HepG2 (cell line): ENCODE measurements around the gene RPRML. TPM values are rescaled to one million over a fixed set of nuclear protein-coding genes. Genes with fewer than 3 reads are reported as not detected.

Experiments
- ATAC-seq: fragments of 200-7000 bp; cut with Tn5 transposase; 3 replicates; pipeline ENCODE4 v1.9.1; 2020; ENCODE audit warnings: mild to moderate bottlenecking, moderate library complexity
- BruUV-seq: library from RNA; stranded (reverse); fragments of 400-500 nt; replicated peaks from 2 replicates; lab custom pipeline; 2021; lab: Mats Ljungman, UMichigan
- CTCF ChIA-PET: fragments of 300-600 bp; formaldehyde crosslinking; extraction: SDS; loops from one replicate; lab custom pipeline; 2021; ENCODE audit warnings: low total read pairs, inconsistent platforms, low intra/inter-chr PET ratio; lab: Yijun Ruan, JAX
- POLR2A ChIA-PET: fragments of 350-600 bp; sonication (Branson Sonifier 250); formaldehyde crosslinking; loops from one replicate; lab custom pipeline; 2020; ENCODE audit warnings: antibody characterized with exemption, inconsistent platforms; lab: Yijun Ruan, JAX
- DNase-seq: peaks from one replicate; pipeline ENCODE4 v3.0.0-alpha.2; 2015; ENCODE audit warnings: low spot score
- FAIRE-seq: peaks from 3 replicates; lab custom pipeline; 2011; peaks lifted over from hg19 to GRCh38; lab: Jason Lieb, UNC
- H2AFZ ChIP-seq: one replicate; pipeline ENCODE4 v1.6.1; 2011; ENCODE audit warnings: low read length, inconsistent platforms
- H3K27ac ChIP-seq: fragments of 300-600 bp; 3 replicates; pipeline ENCODE4 v1.8.0; 2011; ENCODE audit warnings: mixed run types, mild to moderate bottlenecking, mixed read lengths, low read length, inconsistent platforms; ENCODE audit not compliant: insufficient read depth; ENCODE audit errors: extremely low read length
- H3K27me3 ChIP-seq, 2 experiments: fragments of 200-600 bp in 1 of 2; 2 replicates in 1 of 2; 3 replicates in 1 of 2; pipeline versions ENCODE4 v1.6.0 to v1.8.0; 2011; ENCODE audit warnings: low read length in 2 of 2, mild to moderate bottlenecking in 2 of 2, moderate library complexity in 2 of 2, inconsistent platforms in 1 of 2; ENCODE audit not compliant: insufficient read depth in 2 of 2, control insufficient read depth in 1 of 2
- H3K36me3 ChIP-seq, 2 experiments: fragments of 200-600 bp in 1 of 2; replicated peaks in 1 of 2; 2 replicates in 1 of 2; 3 replicates in 1 of 2; pipeline versions ENCODE4 v1.5.1 to v1.8.0; 2011; ENCODE audit warnings: low read length in 2 of 2, inconsistent platforms in 1 of 2; ENCODE audit not compliant: insufficient read depth in 2 of 2, control insufficient read depth in 1 of 2
- H3K4me1 ChIP-seq: 2 replicates; pipeline ENCODE4 v1.5.1; 2012; ENCODE audit warnings: low read length, inconsistent platforms; ENCODE audit not compliant: insufficient read depth
- H3K4me2 ChIP-seq: 2 replicates; pipeline ENCODE4 v1.6.0; 2011; ENCODE audit warnings: low read depth, low read length, inconsistent platforms
- H3K4me3 ChIP-seq, 3 experiments: fragments of 200-600 bp in 1 of 3; sonication (generic), shearing (Covaris generic) in 1 of 3; replicated peaks in 1 of 3; 2 replicates each; pipeline ENCODE4 v1.5.1; 2011 to 2016; ENCODE audit warnings: low read length in 3 of 3, inconsistent platforms in 2 of 3, low read depth in 2 of 3, mild to moderate bottlenecking in 2 of 3, control low read depth in 1 of 3, mixed read lengths in 1 of 3; ENCODE audit not compliant: insufficient read depth in 1 of 3
- H3K79me2 ChIP-seq: one replicate; pipeline ENCODE4 v1.6.1; 2011; ENCODE audit warnings: low read length, inconsistent platforms; ENCODE audit not compliant: insufficient read depth
- H3K9ac ChIP-seq: 2 replicates; pipeline ENCODE4 v1.6.0; 2011; ENCODE audit warnings: mild to moderate bottlenecking, low read depth, low read length, inconsistent platforms; ENCODE audit not compliant: insufficient read depth
- H3K9me3 ChIP-seq: 2 replicates; pipeline ENCODE4 v1.5.1; 2012; ENCODE audit warnings: mild to moderate bottlenecking, low read length
- H4K20me1 ChIP-seq: 2 replicates; pipeline ENCODE4 v1.6.0; 2011; ENCODE audit warnings: inconsistent platforms, mild to moderate bottlenecking, low read length, moderate library complexity; ENCODE audit not compliant: insufficient read depth
- KDM3A ChIP-seq: IDR thresholded peaks from 2 replicates; pipeline ENCODE4 v1.6.1; 2018; ENCODE audit warnings: low read depth, missing compliant biosample characterization
- NFE2L1 ChIP-seq: sonication (generic); formaldehyde crosslinking; IDR thresholded peaks from 2 replicates; pipeline ENCODE4 v1.4.0; 2020; ENCODE audit warnings: missing genetic modification reagents, mild to moderate bottlenecking, borderline replicate concordance
- WGBS: methylation state at CpG from one replicate; pipeline ENCODE4 v1.1.6; 2017; ENCODE audit warnings: low lambda C conversion rate; 5-methylcytosine and 5-hydroxymethylcytosine counted together
- in situ Hi-C: cut with HindIII; loops from 2 replicates; pipeline ENCODE4 v1.10.0; 2017; ENCODE audit warnings: low pct_unique_long_range_greater_than_20kb; ENCODE audit not compliant: extremely low pct_ligation_motif_present
- intact Hi-C: fragments of 100-400 bp; cut with micrococcal nuclease; formaldehyde crosslinking; loops from one replicate; pipeline ENCODE4 v1.10.0; 2022; ENCODE audit not compliant: unreplicated experiment
- polyA plus RNA-seq, 8 experiments: library from polyadenylated mRNA; depleted of rRNA in 3 of 8; stranded (reverse) in 7 of 8; unstranded in 1 of 8; fragments of >200 nt; fragmentation: Illumina TruSeq in 4 of 8; extraction: Trizol in 4 of 8; gene quantifications; 2 replicates each; pipeline versions ENCODE4 v1.2.1 to v1.2.3, GENCODE V29; 2011 to 2016; ENCODE audit warnings: low read depth in 4 of 8, missing spikeins in 1 of 8, mixed read lengths in 1 of 8; ENCODE audit not compliant: insufficient read depth in 1 of 8
- total RNA-seq, 5 experiments: library from RNA; depleted of rRNA; stranded (reverse); fragments of >200 nt; fragmentation: Illumina TruSeq; extraction: Trizol; gene quantifications; 2 replicates each; pipeline ENCODE4 v1.2.3, GENCODE V29; 2016; ENCODE audit warnings: low read depth in 1 of 5
- TF ChIP-seq, protein P1 (sequence below): sonication (generic); formaldehyde crosslinking; IDR thresholded peaks from 2 replicates; pipeline ENCODE4 v1.4.0; 2020; ENCODE audit warnings: missing genetic modification reagents, borderline replicate concordance
- TF ChIP-seq, protein P2 (sequence below): sonication (generic); formaldehyde crosslinking; conservative IDR thresholded peaks from 2 replicates; pipeline ENCODE4 v1.4.0; 2020; ENCODE audit warnings: missing genetic modification reagents
- TF ChIP-seq, protein P3 (sequence below): sonication (generic); formaldehyde crosslinking; IDR thresholded peaks from 2 replicates; pipeline ENCODE4 v1.5.0; 2020; ENCODE audit warnings: mild to moderate bottlenecking, missing genetic modification reagents, borderline replicate concordance
- TF ChIP-seq, protein P4 (sequence below): sonication (generic); formaldehyde crosslinking; IDR thresholded peaks from 2 replicates; pipeline ENCODE4 v1.8.1; 2023; ENCODE audit warnings: missing genetic modification reagents, inconsistent platforms, borderline replicate concordance

RPRML gene
- total and polyA plus RNA-seq, 2 of the 13 experiments (the other 11 are each of a cell fraction or from before 2014, with no cell fraction given), result not detected

DNA sequence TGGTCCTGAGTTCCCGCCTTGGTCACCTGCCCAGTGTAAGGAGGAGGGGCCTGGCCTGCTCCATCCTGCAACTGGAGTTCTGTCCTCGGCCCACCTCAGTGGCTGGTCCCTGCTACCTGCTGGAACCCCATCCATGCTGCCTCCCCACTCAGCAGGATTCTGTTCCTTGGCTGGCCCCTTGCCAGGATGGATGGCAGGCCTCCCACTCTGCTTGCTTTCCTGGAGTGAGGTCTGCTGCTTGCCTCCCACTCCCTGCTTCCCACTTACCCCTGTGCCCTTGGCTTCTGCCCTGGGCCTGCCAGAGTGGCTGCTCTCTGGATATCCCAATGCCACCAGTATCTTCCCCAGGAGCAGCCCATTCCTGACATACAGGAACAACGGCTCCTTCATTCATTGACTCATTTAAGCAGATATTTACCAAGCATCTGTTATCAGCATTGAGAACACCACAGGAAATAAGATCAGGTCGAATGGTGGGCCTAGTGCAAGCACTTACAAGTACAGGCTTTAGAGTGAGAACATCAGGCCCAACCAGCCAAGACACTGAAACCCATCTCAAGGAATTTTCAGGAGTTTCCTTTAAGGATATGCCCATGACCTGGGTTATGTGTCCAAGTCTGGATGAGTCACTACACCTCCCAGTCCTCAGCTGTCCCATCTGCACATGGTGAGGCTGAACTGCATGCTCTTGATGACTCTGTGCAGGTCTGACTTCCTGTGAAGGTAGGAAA lies 17.0 kb upstream of the RPRML start:
- ATAC-seq (no peak; the same call in 2 of the 3 replicates), FAIRE-seq (no peak), DNase-seq (no peak)
- BruUV-seq, result no TSS peak
- Histone ChIP-seq H3K79me2 (no peaks in the 10 kb centered on the region), H4K20me1 (no peaks in the 10 kb centered on the region), H2AFZ (no peak overlapping the region), H3K4me1 (no peaks in the 10 kb centered on the region), H3K9ac (no peak overlapping the region), H3K27me3 (peaks cover 4 to 7% of the 10 kb centered on the region in 2 experiments; a peak in 2 of 5 replicates), H3K9me3 (no peaks in the 10 kb centered on the region), H3K4me3 (no peak overlapping the region), H3K36me3 (no peaks in the 10 kb centered on the region), H3K4me2 (no peak overlapping the region), H3K27ac (no peak overlapping the region)
- in situ Hi-C loops, result no loop called here
- POLR2A ChIA-PET, result no interaction called here
- CTCF ChIA-PET, result no interaction called here
- intact Hi-C loops, result no loop called here
- whole genome bisulfite sequencing, result 21% methylated on average over 4 of the region's 4 CpGs
- TF ChIP-seq, protein P1, sequence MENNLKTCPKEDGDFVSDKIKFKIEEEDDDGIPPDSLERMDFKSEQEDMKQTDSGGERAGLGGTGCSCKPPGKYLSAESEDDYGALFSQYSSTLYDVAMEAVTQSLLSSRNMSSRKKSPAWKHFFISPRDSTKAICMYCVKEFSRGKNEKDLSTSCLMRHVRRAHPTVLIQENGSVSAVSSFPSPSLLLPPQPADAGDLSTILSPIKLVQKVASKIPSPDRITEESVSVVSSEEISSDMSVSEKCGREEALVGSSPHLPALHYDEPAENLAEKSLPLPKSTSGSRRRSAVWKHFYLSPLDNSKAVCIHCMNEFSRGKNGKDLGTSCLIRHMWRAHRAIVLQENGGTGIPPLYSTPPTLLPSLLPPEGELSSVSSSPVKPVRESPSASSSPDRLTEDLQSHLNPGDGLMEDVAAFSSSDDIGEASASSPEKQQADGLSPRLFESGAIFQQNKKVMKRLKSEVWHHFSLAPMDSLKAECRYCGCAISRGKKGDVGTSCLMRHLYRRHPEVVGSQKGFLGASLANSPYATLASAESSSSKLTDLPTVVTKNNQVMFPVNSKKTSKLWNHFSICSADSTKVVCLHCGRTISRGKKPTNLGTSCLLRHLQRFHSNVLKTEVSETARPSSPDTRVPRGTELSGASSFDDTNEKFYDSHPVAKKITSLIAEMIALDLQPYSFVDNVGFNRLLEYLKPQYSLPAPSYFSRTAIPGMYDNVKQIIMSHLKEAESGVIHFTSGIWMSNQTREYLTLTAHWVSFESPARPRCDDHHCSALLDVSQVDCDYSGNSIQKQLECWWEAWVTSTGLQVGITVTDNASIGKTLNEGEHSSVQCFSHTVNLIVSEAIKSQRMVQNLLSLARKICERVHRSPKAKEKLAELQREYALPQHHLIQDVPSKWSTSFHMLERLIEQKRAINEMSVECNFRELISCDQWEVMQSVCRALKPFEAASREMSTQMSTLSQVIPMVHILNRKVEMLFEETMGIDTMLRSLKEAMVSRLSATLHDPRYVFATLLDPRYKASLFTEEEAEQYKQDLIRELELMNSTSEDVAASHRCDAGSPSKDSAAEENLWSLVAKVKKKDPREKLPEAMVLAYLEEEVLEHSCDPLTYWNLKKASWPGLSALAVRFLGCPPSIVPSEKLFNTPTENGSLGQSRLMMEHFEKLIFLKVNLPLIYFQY (CRISPR knock-in tag), result no peak
- no peak for TF ChIP-seq KDM3A (CRISPR knock-in tag)
- TF ChIP-seq, protein P2, sequence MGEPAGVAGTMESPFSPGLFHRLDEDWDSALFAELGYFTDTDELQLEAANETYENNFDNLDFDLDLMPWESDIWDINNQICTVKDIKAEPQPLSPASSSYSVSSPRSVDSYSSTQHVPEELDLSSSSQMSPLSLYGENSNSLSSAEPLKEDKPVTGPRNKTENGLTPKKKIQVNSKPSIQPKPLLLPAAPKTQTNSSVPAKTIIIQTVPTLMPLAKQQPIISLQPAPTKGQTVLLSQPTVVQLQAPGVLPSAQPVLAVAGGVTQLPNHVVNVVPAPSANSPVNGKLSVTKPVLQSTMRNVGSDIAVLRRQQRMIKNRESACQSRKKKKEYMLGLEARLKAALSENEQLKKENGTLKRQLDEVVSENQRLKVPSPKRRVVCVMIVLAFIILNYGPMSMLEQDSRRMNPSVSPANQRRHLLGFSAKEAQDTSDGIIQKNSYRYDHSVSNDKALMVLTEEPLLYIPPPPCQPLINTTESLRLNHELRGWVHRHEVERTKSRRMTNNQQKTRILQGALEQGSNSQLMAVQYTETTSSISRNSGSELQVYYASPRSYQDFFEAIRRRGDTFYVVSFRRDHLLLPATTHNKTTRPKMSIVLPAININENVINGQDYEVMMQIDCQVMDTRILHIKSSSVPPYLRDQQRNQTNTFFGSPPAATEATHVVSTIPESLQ (CRISPR knock-in tag), result no peak
- no peak for TF ChIP-seq NFE2L1 (CRISPR knock-in tag)
- TF ChIP-seq, protein P3, sequence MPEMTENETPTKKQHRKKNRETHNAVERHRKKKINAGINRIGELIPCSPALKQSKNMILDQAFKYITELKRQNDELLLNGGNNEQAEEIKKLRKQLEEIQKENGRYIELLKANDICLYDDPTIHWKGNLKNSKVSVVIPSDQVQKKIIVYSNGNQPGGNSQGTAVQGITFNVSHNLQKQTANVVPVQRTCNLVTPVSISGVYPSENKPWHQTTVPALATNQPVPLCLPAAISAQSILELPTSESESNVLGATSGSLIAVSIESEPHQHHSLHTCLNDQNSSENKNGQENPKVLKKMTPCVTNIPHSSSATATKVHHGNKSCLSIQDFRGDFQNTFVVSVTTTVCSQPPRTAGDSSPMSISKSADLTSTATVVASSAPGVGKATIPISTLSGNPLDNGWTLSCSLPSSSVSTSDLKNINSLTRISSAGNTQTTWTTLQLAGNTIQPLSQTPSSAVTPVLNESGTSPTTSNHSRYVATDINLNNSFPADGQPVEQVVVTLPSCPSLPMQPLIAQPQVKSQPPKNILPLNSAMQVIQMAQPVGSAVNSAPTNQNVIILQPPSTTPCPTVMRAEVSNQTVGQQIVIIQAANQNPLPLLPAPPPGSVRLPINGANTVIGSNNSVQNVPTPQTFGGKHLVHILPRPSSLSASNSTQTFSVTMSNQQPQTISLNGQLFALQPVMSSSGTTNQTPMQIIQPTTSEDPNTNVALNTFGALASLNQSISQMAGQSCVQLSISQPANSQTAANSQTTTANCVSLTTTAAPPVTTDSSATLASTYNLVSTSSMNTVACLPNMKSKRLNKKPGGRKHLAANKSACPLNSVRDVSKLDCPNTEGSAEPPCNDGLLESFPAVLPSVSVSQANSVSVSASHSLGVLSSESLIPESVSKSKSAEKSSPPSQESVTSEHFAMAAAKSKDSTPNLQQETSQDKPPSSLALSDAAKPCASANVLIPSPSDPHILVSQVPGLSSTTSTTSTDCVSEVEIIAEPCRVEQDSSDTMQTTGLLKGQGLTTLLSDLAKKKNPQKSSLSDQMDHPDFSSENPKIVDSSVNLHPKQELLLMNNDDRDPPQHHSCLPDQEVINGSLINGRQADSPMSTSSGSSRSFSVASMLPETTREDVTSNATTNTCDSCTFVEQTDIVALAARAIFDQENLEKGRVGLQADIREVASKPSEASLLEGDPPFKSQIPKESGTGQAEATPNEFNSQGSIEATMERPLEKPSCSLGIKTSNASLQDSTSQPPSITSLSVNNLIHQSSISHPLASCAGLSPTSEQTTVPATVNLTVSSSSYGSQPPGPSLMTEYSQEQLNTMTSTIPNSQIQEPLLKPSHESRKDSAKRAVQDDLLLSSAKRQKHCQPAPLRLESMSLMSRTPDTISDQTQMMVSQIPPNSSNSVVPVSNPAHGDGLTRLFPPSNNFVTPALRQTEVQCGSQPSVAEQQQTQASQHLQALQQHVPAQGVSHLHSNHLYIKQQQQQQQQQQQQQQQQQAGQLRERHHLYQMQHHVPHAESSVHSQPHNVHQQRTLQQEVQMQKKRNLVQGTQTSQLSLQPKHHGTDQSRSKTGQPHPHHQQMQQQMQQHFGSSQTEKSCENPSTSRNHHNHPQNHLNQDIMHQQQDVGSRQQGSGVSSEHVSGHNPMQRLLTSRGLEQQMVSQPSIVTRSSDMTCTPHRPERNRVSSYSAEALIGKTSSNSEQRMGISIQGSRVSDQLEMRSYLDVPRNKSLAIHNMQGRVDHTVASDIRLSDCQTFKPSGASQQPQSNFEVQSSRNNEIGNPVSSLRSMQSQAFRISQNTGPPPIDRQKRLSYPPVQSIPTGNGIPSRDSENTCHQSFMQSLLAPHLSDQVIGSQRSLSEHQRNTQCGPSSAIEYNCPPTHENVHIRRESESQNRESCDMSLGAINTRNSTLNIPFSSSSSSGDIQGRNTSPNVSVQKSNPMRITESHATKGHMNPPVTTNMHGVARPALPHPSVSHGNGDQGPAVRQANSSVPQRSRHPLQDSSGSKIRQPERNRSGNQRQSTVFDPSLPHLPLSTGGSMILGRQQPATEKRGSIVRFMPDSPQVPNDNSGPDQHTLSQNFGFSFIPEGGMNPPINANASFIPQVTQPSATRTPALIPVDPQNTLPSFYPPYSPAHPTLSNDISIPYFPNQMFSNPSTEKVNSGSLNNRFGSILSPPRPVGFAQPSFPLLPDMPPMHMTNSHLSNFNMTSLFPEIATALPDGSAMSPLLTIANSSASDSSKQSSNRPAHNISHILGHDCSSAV (CRISPR knock-in tag), result no peak
- TF ChIP-seq, protein P4, sequence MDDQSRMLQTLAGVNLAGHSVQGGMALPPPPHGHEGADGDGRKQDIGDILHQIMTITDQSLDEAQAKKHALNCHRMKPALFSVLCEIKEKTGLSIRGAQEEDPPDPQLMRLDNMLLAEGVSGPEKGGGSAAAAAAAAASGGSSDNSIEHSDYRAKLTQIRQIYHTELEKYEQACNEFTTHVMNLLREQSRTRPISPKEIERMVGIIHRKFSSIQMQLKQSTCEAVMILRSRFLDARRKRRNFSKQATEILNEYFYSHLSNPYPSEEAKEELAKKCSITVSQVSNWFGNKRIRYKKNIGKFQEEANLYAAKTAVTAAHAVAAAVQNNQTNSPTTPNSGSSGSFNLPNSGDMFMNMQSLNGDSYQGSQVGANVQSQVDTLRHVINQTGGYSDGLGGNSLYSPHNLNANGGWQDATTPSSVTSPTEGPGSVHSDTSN (CRISPR knock-in tag), result no peak
